Esophagus muscularis mucosa (tissue), 4 donors: ENCODE measurements around the gene RALY. TPM values are rescaled to one million over a fixed set of nuclear protein-coding genes. Genes with fewer than 3 reads are reported as not detected.
"Not testable (repeated sequence)": the region's sequence is repeated elsewhere in the genome, so short reads cannot be mapped to it uniquely, and the experiment has no call there.

Experiments used
- DNase-seq: peaks from one replicate; pipeline ENCODE4 v3.0.0-alpha.2; 2017; ENCODE audit errors: extremely low spot score
- H3K27ac ChIP-seq, 4 donors: fragments of 200-600 bp; sonication (generic); replicated peaks in 1 of 4; 1 replicate in 3 of 4; 2 replicates in 1 of 4; pipeline ENCODE4 v1.5.1; 2016 to 2019; ENCODE audit warnings: mild to moderate bottlenecking in 1 of 4
- H3K27me3 ChIP-seq, 4 donors: fragments of 200-600 bp; sonication (generic); one replicate each; pipeline versions ENCODE4 v1.5.1 to v1.6.0; 2016 to 2019
- H3K36me3 ChIP-seq, 4 donors: fragments of 200-600 bp; sonication (generic); one replicate each; pipeline ENCODE4 v1.5.1; 2016 to 2019
- H3K4me1 ChIP-seq, 4 donors: fragments of 200-600 bp; sonication (generic); one replicate each; pipeline ENCODE4 v1.5.1; 2016 to 2019
- H3K4me3 ChIP-seq, 4 donors: fragments of 200-600 bp; sonication (generic); 1 replicate in 2 of 4; 2 replicates in 2 of 4; pipeline ENCODE4 v1.5.1; 2016 to 2019; ENCODE audit warnings: mild to moderate bottlenecking in 4 of 4, moderate library complexity in 1 of 4
- H3K9me3 ChIP-seq, 4 donors: fragments of 200-600 bp; sonication (generic); 1 replicate in 3 of 4; 2 replicates in 1 of 4; pipeline ENCODE4 v1.5.1; 2016 to 2019
- EP300 ChIP-seq: sonication (generic); formaldehyde crosslinking; IDR thresholded peaks from one replicate; pipeline ENCODE4 v1.6.1; 2017; ENCODE audit warnings: antibody characterized with exemption
- POLR2A ChIP-seq: fragments of 450-650 bp; IDR thresholded peaks from one replicate; pipeline ENCODE4 v1.6.1; 2017; ENCODE audit warnings: antibody characterized with exemption, moderate library complexity, mild to moderate bottlenecking, low read depth
- POLR2AphosphoS5 ChIP-seq, 2 donors: sonication (generic); formaldehyde crosslinking; IDR thresholded peaks; one replicate each; pipeline ENCODE4 v1.6.1; 2017; ENCODE audit warnings: antibody characterized with exemption in 2 of 2
- WGBS: methylation state at CpG from one replicate; pipeline ENCODE4 v1.1.5; 2018; 5-methylcytosine and 5-hydroxymethylcytosine counted together
- intact Hi-C: fragments of 100-400 bp; cut with DNase I; formaldehyde crosslinking; loops from one replicate; pipeline ENCODE4 v1.15.1; 2023
- total RNA-seq, 4 donors: library from RNA; depleted of rRNA; stranded (reverse); fragments of >200 nt; gene quantifications; one replicate each; pipeline versions ENCODE4 v1.1.0 to v1.2.1, GENCODE V29; 2016
- TF ChIP-seq, protein P1 (sequence below), 3 experiments: fragments of 200-600 bp in 2 of 3; fragments of 450-650 bp in 1 of 3; sonication (generic) in 2 of 3; IDR thresholded peaks; one replicate each; pipeline ENCODE4 v1.5.1; 2017 to 2019; ENCODE audit warnings: antibody characterized with exemption in 3 of 3, mild to moderate bottlenecking in 2 of 3, moderate library complexity in 1 of 3

RALY gene
- total RNA-seq, 4 donors from 2014 or later = 114 to 121 (median 117) TPM

GRCh38 chr20:34022151-34022838 lies 28.6 kb downstream of the RALY start:
- Histone ChIP-seq H3K27me3 (no peaks in the 10 kb centered on the region), H3K4me3 (no peak overlapping the region), H3K36me3 (no peaks in the 10 kb centered on the region), H3K9me3 (no peaks in the 10 kb centered on the region), H3K27ac (no peak overlapping the region), H3K4me1 (peaks cover 42 to 83% (median 67%) of the 10 kb centered on the region in 4 donors)
- intact Hi-C loops = no loop called here
- TF ChIP-seq POLR2A (no peak), EP300 (no peak), POLR2AphosphoS5 (IDR thresholded peaks at IDR 0.05) (no peak)
- TF ChIP-seq, protein P1, sequence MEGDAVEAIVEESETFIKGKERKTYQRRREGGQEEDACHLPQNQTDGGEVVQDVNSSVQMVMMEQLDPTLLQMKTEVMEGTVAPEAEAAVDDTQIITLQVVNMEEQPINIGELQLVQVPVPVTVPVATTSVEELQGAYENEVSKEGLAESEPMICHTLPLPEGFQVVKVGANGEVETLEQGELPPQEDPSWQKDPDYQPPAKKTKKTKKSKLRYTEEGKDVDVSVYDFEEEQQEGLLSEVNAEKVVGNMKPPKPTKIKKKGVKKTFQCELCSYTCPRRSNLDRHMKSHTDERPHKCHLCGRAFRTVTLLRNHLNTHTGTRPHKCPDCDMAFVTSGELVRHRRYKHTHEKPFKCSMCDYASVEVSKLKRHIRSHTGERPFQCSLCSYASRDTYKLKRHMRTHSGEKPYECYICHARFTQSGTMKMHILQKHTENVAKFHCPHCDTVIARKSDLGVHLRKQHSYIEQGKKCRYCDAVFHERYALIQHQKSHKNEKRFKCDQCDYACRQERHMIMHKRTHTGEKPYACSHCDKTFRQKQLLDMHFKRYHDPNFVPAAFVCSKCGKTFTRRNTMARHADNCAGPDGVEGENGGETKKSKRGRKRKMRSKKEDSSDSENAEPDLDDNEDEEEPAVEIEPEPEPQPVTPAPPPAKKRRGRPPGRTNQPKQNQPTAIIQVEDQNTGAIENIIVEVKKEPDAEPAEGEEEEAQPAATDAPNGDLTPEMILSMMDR (IDR thresholded peaks at IDR 0.05) = no peak
- 92% methylated on average over 4 of the region's 4 CpGs for WGBS
- DNase-seq = no peak

- Histone ChIP-seq H3K27ac (no peak overlapping the region), H3K9me3 (no peaks in the 10 kb centered on the region), H3K27me3 (no peaks in the 10 kb centered on the region), H3K36me3 (no peaks in the 10 kb centered on the region), H3K4me1 (peaks cover 38 to 79% (median 62%) of the 10 kb centered on the region in 4 donors), H3K4me3 (no peak overlapping the region)
- DNase-seq = no peak
- TF ChIP-seq POLR2A = no peak
- TF ChIP-seq, protein P1 (IDR thresholded peaks at IDR 0.05) = no peak
- no peak for TF ChIP-seq EP300
- no peak for TF ChIP-seq POLR2AphosphoS5 (IDR thresholded peaks at IDR 0.05)
- 63% methylated on average over 3 of the region's 3 CpGs for WGBS
- intact Hi-C loops = no loop called here
Observed at GRCh38 chr20:34022839-34023234, 29.1 kb downstream of the RALY start.

DNA sequence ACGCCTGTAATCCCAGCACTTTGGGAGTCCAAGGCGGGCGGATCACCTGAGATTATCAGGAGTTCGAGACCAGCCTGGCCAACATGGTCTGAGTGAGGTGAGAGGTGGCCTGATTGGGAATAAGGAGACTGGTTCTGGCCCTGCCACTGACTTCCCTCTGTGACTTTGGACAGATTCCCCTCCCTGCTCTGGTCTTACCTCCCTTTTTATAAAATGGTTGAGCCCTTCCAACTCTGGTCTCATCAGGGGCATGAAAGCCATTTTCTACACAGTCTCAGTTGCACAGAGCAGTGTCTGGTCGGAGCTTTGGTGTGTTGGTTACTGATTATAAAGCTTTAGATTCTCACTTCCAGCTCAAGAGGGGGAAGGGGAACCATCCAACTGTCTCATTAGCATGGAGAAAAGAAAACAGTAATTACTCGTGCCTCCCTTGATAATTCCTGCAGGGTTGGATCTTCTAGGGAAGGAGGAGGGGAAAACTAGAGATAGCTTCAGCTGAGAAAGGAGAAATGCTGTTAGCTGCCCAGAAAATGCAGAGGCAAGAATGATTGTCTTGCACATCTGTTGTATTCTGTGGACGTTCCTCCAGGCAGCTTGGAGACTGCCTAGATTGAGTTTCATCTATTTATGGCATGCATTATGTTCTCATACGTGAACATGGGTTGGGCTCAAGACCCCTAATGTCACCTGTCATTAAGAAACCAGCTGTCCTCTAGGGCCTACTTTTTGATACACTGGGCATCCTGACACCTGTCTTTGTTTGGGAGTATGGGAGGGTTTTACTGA lies 30.4 kb downstream of the RALY start:
- 78% methylated on average over 8 of the region's 8 CpGs for WGBS
- Histone ChIP-seq H3K4me3 (no peak overlapping the region), H3K36me3 (no peaks in the 10 kb centered on the region), H3K27ac (no peak overlapping the region), H3K9me3 (no peaks in the 10 kb centered on the region), H3K4me1 (peaks cover 25 to 66% (median 56%) of the 10 kb centered on the region in 4 donors), H3K27me3 (no peaks in the 10 kb centered on the region)
- intact Hi-C loops = no loop called here
- TF ChIP-seq POLR2AphosphoS5 (IDR thresholded peaks at IDR 0.05) = no peak
- TF ChIP-seq, protein P1 (IDR thresholded peaks at IDR 0.05) = no peak
- no peak for TF ChIP-seq POLR2A
- no peak for TF ChIP-seq EP300
- no peak for DNase-seq

- Histone ChIP-seq H3K4me1 (peaks cover 25 to 63% (median 54%) of the 10 kb centered on the region in 4 donors), H3K9me3 (no peaks in the 10 kb centered on the region), H3K36me3 (no peaks in the 10 kb centered on the region), H3K27me3 (no peaks in the 10 kb centered on the region), H3K27ac (no peak overlapping the region), H3K4me3 (no peak overlapping the region)
- WGBS = 36% methylated on average over 5 of the region's 5 CpGs
- no peak for DNase-seq
- intact Hi-C loops = no loop called here
- TF ChIP-seq POLR2AphosphoS5 (IDR thresholded peaks at IDR 0.05) (no peak), POLR2A (no peak), EP300 (no peak)
- TF ChIP-seq, protein P1 (IDR thresholded peaks at IDR 0.05) = no peak
Observed at GRCh38 chr20:34024723-34025351, 31.1 kb downstream of the RALY start.

GRCh38 chr20:34028013-34028412 lies 34.3 kb downstream of the RALY start:
- H3K27me3 ChIP-seq, DNase-seq, H3K4me3 ChIP-seq, H3K27ac ChIP-seq, H3K9me3 ChIP-seq, intact Hi-C loops: not testable (repeated sequence)
- peaks cover 0 to 19% (median 16%) of the 10 kb centered on the region in 4 donors for H3K36me3 ChIP-seq
- 94% methylated on average over 6 of the region's 6 CpGs for WGBS
- peaks cover 25 to 46% (median 39%) of the 10 kb centered on the region in 4 donors for H3K4me1 ChIP-seq
